Uterus (tissue), 4 donors: ENCODE measurements around the gene MRPL49. TPM values are rescaled to one million over a fixed set of nuclear protein-coding genes. Genes with fewer than 3 reads are reported as not detected.

Source experiments
- DNase-seq, 2 donors: peaks; one replicate each; pipeline ENCODE4 v3.0.0-alpha.2; 2019 to 2020
- H3K27ac ChIP-seq, 2 donors: fragments of 200-600 bp; sonication (generic); 1 replicate in 1 of 2; 2 replicates in 1 of 2; pipeline ENCODE4 v1.5.1; 2016 to 2018
- H3K27me3 ChIP-seq, 2 donors: fragments of 200-600 bp; sonication (generic); one replicate each; pipeline ENCODE4 v1.5.1; 2018 to 2019; ENCODE audit warnings: control low read depth in 1 of 2
- H3K36me3 ChIP-seq, 2 donors: fragments of 200-600 bp; sonication (generic); one replicate each; pipeline ENCODE4 v1.5.1; 2019; ENCODE audit warnings: control low read depth in 1 of 2
- H3K4me1 ChIP-seq, 2 donors: fragments of 200-600 bp; sonication (generic); one replicate each; pipeline ENCODE4 v1.5.1; 2018 to 2019; ENCODE audit warnings: control low read depth in 1 of 2
- H3K4me3 ChIP-seq, 2 donors: fragments of 200-600 bp; sonication (generic); 1 replicate in 1 of 2; 2 replicates in 1 of 2; pipeline ENCODE4 v1.5.1; 2018 to 2019; ENCODE audit warnings: mild to moderate bottlenecking in 1 of 2
- H3K9me3 ChIP-seq, 2 donors: fragments of 200-600 bp; sonication (generic); one replicate each; pipeline ENCODE4 v1.5.1; 2019; ENCODE audit warnings: control low read depth in 1 of 2
- POLR2A ChIP-seq, 2 donors: fragments of 450-650 bp; IDR thresholded peaks; one replicate each; pipeline ENCODE4 v1.6.1; 2016; ENCODE audit warnings: antibody characterized with exemption in 2 of 2, mild to moderate bottlenecking in 1 of 2, moderate library complexity in 1 of 2
- intact Hi-C: fragments of 100-400 bp; cut with DNase I; formaldehyde crosslinking; loops from one replicate; pipeline ENCODE4 v1.15.1; 2023; ENCODE audit warnings: low total_unique reads
- total RNA-seq, 4 donors: library from RNA; depleted of rRNA in 3 of 4; stranded (reverse); fragments of >200 nt in 3 of 4; gene quantifications; one replicate each; pipeline versions ENCODE4 v1.1.0 to v1.2.4, GENCODE V29; 2014 to 2023
- TF ChIP-seq, protein P1 (sequence below), 4 experiments: fragments of 200-600 bp in 2 of 4; fragments of 450-650 bp in 2 of 4; sonication (generic) in 2 of 4; IDR thresholded peaks; one replicate each; pipeline ENCODE4 v1.5.1; 2016 to 2019; ENCODE audit warnings: antibody characterized with exemption in 4 of 4, mild to moderate bottlenecking in 2 of 4, moderate library complexity in 1 of 4
- donor health status: DM: yes; HTN: yes; CAD: no.

The MRPL49 gene
- total RNA-seq, 4 donors from 2014 or later, result 27.6 to 69.2 (median 57.8) TPM

DNA sequence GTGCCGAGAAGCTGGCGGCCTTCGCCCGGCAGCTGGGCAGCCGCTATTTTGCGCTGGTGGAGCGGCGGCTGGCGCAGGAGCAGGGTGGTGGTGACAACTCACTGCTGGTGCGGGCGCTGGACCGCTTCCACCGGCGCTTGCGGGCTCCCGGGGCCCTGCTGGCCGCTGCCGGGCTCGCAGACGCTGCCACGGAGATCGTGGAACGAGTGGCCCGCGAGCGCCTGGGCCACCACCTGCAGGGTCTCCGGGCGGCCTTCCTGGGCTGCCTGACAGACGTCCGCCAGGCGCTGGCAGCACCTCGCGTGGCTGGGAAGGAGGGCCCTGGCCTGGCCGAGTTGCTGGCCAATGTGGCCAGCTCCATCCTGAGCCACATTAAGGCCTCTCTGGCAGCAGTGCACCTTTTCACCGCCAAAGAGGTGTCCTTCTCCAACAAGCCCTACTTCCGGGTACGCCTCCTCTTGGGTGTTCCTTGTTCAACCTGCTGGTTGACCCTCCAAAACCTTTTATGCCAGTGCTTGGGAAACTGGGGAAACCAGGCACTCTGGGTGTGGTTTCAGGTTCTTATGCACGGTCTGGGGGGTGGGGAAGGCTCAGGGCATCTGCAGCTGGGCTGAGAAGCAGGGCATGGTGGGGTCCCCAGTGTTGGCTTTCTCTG lies 13.5 kb upstream of the MRPL49 start:
- Histone ChIP-seq H3K4me1 (peaks cover 3 to 16% of the 10 kb centered on the region in 2 donors), H3K36me3 (no peaks in the 10 kb centered on the region), H3K27ac (no peak overlapping the region), H3K27me3 (no peaks in the 10 kb centered on the region), H3K9me3 (no peaks in the 10 kb centered on the region), H3K4me3 (no peak overlapping the region)
- intact Hi-C loops, result no loop called here
- no peak for DNase-seq
- TF ChIP-seq POLR2A (IDR thresholded peaks at IDR 0.05), result no peak
- TF ChIP-seq, protein P1, sequence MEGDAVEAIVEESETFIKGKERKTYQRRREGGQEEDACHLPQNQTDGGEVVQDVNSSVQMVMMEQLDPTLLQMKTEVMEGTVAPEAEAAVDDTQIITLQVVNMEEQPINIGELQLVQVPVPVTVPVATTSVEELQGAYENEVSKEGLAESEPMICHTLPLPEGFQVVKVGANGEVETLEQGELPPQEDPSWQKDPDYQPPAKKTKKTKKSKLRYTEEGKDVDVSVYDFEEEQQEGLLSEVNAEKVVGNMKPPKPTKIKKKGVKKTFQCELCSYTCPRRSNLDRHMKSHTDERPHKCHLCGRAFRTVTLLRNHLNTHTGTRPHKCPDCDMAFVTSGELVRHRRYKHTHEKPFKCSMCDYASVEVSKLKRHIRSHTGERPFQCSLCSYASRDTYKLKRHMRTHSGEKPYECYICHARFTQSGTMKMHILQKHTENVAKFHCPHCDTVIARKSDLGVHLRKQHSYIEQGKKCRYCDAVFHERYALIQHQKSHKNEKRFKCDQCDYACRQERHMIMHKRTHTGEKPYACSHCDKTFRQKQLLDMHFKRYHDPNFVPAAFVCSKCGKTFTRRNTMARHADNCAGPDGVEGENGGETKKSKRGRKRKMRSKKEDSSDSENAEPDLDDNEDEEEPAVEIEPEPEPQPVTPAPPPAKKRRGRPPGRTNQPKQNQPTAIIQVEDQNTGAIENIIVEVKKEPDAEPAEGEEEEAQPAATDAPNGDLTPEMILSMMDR (IDR thresholded peaks at IDR 0.05), result no peak

DNA sequence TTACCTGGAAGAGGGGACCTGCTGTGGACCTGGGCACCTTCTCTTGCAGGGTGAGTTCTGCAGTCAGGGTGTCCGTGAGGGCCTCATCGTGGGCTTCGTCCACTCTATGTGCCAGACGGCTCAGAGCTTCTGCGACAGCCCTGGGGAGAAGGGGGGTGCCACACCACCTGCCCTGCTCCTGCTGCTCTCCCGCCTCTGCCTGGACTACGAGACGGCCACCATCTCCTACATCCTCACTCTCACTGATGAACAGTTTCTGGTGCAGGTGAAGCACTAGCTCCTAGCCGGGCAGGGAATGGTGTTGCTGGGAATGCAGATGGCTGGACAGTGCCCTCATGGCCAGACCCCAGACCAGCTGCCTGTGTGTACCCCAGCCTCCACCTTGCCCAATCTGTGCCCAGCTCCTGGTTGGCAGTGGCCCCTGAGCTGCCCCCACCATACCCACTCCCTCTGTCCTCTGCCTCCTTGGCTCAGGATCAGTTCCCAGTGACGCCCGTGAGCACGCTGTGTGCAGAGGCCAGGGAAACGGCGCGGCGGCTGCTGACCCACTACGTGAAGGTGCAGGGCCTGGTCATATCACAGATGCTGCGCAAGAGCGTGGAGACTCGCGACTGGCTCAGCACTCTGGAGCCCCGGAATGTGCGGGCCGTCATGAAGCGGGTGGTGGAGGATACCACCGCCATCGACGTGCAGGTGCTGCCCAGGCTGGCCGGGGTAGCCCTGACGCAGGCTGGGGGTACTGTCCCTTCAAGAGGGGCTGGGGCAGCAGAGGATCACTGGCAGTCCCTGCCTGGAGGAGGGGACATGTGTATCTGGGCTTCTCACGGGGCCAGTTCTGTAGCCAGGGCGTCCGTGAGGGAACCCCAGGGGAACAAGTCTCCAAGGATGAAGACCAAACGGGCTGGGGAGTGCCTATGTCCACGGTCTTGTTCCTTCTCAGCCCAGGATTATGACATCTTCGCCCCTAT lies 12.6 kb upstream of the MRPL49 start:
- intact Hi-C loops, result no loop called here
- H3K4me3 ChIP-seq, result no peak overlapping the region
- H3K27me3 ChIP-seq, result no peaks in the 10 kb centered on the region
- TF ChIP-seq POLR2A (IDR thresholded peaks at IDR 0.05), result no peak
- TF ChIP-seq, protein P1 (IDR thresholded peaks at IDR 0.05), result no peak
- H3K4me1 ChIP-seq, result peaks cover 3 to 16% of the 10 kb centered on the region in 2 donors
- H3K9me3 ChIP-seq, result no peaks in the 10 kb centered on the region
- no peak overlapping the region for H3K27ac ChIP-seq
- DNase-seq, result peak in 1 of 2 donors; percentile 33
- H3K36me3 ChIP-seq, result no peaks in the 10 kb centered on the region

DNA sequence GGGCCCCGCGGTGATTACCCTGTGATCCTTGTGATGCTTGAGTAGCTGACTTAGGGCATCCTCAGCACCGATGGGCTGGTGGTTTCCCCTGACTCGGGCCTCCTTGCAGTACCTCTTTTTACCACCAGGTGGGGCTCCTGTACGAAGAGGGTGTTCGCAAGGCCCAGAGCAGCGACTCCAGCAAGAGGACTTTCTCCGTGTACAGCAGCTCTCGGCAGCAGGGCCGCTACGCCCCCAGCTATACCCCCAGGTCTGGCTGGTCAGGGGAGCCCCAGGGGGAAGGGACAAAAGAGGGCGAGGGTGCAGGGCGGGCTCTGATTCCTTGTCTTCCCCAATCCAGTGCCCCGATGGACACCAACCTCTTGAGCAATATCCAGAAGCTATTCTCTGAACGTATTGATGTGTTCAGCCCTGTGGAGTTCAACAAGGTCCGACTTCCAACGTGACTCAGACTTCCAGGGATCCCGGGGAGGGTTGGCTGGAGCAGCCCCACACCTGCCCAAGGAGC lies 11.7 kb upstream of the MRPL49 start:
- peak overlapping the region in 1 of 2 donors; percentile 44 for H3K27ac ChIP-seq
- H3K4me3 ChIP-seq, result no peak overlapping the region
- intact Hi-C loops, result no loop called here
- H3K36me3 ChIP-seq, result no peaks in the 10 kb centered on the region
- H3K4me1 ChIP-seq, result peaks cover 3 to 16% of the 10 kb centered on the region in 2 donors
- peak; percentile 87 to 88 for DNase-seq
- H3K27me3 ChIP-seq, result no peaks in the 10 kb centered on the region
- TF ChIP-seq POLR2A (IDR thresholded peaks at IDR 0.05), result no peak
- TF ChIP-seq, protein P1 (IDR thresholded peaks at IDR 0.05), result peak; percentile 96 to 99 (median 98)
- H3K9me3 ChIP-seq, result no peaks in the 10 kb centered on the region

DNA sequence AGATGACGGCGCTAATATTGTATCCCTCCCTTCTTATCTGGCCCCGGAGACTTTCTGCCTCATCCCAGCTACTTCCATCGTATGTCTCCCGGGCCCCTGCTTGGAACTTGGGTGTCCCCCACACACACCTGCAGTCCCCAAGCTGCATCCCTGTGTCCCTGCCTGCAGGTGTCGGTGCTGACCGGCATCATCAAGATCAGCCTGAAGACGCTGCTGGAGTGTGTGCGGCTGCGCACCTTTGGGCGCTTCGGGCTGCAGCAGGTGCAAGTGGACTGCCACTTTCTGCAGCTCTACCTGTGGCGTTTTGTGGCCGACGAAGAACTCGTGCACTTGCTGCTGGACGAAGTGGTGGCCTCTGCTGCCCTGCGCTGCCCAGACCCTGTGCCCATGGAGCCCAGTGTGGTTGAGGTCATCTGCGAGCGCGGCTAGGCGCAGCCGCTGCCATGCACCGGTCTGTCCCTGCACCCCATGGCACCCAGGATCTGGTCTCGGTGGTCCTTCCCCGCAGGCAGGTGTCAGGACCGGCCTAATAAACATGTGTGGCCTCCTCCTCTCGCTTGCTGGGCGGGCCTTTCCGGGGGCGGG lies 10.9 kb upstream of the MRPL49 start:
- peaks cover 3 to 20% of the 10 kb centered on the region in 2 donors for H3K4me1 ChIP-seq
- DNase-seq, result no peak
- no peaks in the 10 kb centered on the region for H3K9me3 ChIP-seq
- intact Hi-C loops, result no loop called here
- TF ChIP-seq, protein P1 (IDR thresholded peaks at IDR 0.05), result no peak
- TF ChIP-seq POLR2A (IDR thresholded peaks at IDR 0.05), result no peak
- H3K27ac ChIP-seq, result no peak overlapping the region
- H3K27me3 ChIP-seq, result no peaks in the 10 kb centered on the region
- no peak overlapping the region for H3K4me3 ChIP-seq
- no peaks in the 10 kb centered on the region for H3K36me3 ChIP-seq
